GM11168 (cell line): ENCODE measurements around the gene GRAMD1A.
"Not testable (repeated sequence)": the region's sequence is repeated elsewhere in the genome, so short reads cannot be mapped to it uniquely, and the experiment has no call there.

Source experiments
- in situ Hi-C: fragments of 300-500 bp; cut with MboI; formaldehyde crosslinking; loops from one replicate; pipeline ENCODE4 v1.12.0; 2022; ENCODE audit warnings: low sequenced_read_pairs; ENCODE audit not compliant: unreplicated experiment

Gene GRAMD1A

GRCh38 chr19:35049456-35049855 is 49.3 kb downstream of the GRAMD1A start:
- in situ Hi-C loops = no loop called here

DNA sequence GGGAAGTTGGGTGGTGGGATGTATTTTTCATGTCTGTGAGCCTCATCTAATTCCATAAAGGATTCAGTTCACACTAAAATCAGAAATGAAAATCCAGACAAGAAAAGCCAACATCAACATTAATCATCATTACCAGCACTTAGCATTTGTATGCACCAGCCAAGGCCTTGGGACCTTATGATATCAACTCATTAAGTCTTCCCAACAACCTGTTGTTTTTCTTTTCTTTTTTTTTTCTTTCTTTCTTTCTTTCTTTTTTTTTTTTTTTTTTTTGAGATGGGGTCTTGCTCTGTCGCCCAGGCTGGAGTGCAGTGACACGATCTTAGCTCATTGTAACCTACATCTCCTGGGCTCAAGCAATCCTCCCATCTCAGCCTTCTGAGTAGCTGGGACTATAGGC is 50.5 kb downstream of the GRAMD1A start:
- in situ Hi-C loops = not testable (repeated sequence)

DNA sequence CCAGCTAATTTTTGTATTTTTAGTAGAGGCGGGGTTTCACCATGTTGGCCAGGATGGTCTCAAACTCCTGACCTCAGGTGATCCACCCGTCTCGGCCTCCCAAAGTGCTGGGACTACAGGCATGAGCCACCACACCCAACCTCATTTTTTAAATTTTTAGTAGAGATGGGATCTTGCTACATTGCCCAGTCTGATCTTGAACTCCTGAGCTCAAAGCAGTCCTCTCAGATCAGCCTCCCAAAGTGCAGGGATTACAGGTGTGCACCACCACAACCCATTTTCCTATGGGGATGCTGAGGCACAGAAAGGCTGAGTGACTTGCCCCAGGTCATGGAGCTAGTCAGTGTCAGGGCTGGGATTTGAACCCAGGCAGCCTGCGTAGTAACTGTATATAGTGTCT is 51.1 kb downstream of the GRAMD1A start:
- in situ Hi-C loops = not testable (repeated sequence)

- in situ Hi-C loops = no loop called here
Measured at GRCh38 chr19:35051796-35052195, 51.7 kb downstream of the GRAMD1A start.

GRCh38 chr19:35052599-35053190 is 52.6 kb downstream of the GRAMD1A start:
- in situ Hi-C loops = no loop called here

GRCh38 chr19:35053667-35054293 is 53.7 kb downstream of the GRAMD1A start:
- in situ Hi-C loops = no loop called here

DNA sequence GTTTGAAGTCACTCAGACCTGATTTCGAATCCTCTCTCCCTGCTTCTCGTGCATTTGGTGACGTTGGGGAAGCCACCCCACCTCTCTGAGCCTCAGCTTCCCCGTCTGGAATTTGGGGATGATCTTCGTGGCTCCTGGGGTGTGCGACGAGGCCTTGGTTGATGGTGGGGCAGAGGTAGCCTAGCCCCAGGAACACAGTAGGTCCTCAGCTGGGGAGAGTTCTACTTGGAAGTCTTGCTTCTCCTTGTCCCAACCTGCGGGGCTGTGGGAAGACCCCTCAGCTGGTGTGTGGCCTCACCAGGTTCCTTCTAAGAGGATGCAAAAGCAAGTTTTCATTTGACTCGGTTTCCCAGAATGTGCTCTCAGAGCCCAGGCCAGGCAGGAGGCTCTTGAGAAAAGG is 54.5 kb downstream of the GRAMD1A start:
- in situ Hi-C loops = no loop called here

- in situ Hi-C loops = no loop called here
Measured at GRCh38 chr19:35055715-35056179, 55.6 kb downstream of the GRAMD1A start.

- in situ Hi-C loops = no loop called here
Measured at GRCh38 chr19:35056513-35057063, 56.5 kb downstream of the GRAMD1A start.

DNA sequence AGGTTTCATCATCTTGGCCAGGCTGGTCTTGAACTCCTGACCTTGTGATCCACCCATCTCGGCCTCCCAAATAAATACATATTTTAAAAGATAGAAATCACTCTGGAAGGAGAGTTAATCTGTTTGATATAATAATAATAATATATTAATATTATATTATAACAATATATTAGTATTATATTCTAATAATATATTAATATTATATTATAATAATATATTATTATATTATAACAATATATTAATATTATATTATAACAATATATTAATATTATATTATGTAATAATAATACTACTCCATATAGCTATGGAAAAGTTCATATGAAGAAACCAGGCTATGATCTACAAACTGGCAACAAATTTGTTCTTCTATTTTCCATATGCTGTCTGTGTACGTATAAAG is 58.2 kb downstream of the GRAMD1A start:
- in situ Hi-C loops = no loop called here

GRCh38 chr19:35059006-35059798 is 59.1 kb downstream of the GRAMD1A start:
- in situ Hi-C loops = no loop called here

DNA sequence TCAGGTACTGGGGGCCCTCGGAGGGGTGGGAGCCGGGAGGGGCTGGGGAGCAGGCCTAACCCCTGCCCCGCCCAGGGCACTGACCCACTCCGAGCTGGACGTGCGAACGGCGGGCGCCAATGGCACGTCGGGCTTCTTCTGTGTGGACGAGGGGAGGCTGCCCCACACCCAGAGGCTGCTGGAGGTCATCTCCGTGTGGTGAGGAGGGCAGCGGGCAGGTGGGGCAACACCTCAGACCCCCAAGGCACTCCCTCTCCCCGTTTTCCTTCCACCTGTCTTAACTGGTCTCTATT is 59.6 kb downstream of the GRAMD1A start:
- in situ Hi-C loops = no loop called here

DNA sequence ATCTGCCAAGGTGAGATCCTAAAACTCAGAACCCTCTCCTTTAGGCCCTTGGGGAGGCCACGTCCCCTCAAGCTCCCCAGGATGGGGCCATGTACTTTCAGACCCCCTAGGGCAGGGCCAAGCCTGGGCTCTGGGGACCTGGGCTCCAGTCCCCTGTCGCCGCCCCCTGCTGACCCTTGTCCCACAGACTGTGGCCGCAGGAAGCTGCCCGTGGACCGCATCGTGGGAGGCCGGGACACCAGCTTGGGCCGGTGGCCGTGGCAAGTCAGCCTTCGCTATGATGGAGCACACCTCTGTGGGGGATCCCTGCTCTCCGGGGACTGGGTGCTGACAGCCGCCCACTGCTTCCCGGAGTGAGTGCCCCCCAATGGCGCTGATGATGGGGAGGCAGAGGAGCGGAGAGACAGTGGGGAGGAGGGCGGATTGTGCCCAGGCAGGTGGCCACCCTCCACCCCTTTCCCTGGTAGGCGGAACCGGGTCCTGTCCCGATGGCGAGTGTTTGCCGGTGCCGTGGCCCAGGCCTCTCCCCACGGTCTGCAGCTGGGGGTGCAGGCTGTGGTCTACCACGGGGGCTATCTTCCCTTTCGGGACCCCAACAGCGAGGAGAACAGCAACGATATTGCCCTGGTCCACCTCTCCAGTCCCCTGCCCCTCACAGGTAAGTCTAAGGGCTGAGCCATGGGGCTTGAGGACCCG is 60.2 kb downstream of the GRAMD1A start:
- in situ Hi-C loops = no loop called here

GRCh38 chr19:35061583-35062373 is 61.7 kb downstream of the GRAMD1A start:
- in situ Hi-C loops = no loop called here

DNA sequence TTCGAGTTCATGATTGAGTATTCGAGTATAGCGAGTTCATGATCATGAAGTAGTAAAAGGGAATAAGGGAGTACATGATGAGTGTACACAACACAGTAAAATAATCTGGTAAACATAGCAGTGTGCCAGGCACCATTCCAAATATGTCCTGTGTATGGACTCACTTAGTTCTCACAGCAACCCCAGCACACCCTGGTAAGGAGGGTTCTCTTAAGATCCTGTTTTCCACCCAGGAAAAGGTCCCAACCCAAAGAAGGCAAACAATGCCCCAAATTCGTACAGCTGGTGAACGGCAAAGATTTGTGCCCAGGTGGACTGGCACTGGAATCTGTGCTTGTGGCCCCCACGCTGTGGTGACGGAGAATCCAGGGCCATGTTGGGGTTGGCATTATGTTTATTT is 62.8 kb downstream of the GRAMD1A start:
- in situ Hi-C loops = no loop called here

- in situ Hi-C loops = no loop called here
Measured at GRCh38 chr19:35063940-35064818, 64.1 kb downstream of the GRAMD1A start.

DNA sequence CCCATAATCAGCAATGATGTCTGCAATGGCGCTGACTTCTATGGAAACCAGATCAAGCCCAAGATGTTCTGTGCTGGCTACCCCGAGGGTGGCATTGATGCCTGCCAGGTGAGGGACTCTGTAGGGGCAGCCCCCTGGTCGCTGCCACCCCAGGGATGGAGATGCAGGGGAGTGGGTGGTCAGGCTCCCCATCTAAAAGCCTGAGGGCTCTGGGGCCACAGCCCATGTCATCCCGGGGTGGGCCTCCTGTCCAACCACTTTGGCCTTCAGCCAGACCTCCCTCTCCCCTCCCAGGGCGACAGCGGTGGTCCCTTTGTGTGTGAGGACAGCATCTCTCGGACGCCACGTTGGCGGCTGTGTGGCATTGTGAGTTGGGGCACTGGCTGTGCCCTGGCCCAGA is 65.5 kb downstream of the GRAMD1A start:
- in situ Hi-C loops = no loop called here

GRCh38 chr19:35066121-35066520 is 66.0 kb downstream of the GRAMD1A start:
- in situ Hi-C loops = no loop called here
